ENCODE measurements around the gene PRDM13. TPM values are rescaled to one million over a fixed set of nuclear protein-coding genes. Genes with fewer than 3 reads are reported as not detected.

The PRDM13 gene
- polyA plus RNA-seq, 2 of the 4 experiments (the other 2 are of a cell fraction): 0.41 to 0.74 TPM

- Histone ChIP-seq H3K9me3 (no peaks in the 10 kb centered on the region), H3K4me2 (no peak overlapping the region), H3K4me3 (no peak overlapping the region), H3K27ac (no peak overlapping the region), H3K4me1 (no peaks in the 10 kb centered on the region)
- DNase-seq (ENCODE audit: low read depth in 1 of 2, low spot score in 1 of 2): no peak
- TF ChIP-seq RARB (CRISPR knock-in tag; IDR thresholded peaks at IDR 0.05): no peak
- no peak for TF ChIP-seq CHD4 (IDR thresholded peaks at IDR 0.05; ENCODE audit: borderline replicate concordance)
- TF ChIP-seq TP53 (CRISPR knock-in tag; IDR thresholded peaks at IDR 0.05): no peak
- no peak for TF ChIP-seq EHMT2 (IDR thresholded peaks at IDR 0.05; ENCODE audit: low read depth)
- TF ChIP-seq KDM1A (IDR thresholded peaks at IDR 0.05; ENCODE audit: low read depth): no peak
- TF ChIP-seq NFE2L2 (conservative IDR thresholded peaks at IDR 0.05; ENCODE audit: low read length): no peak
- no peak for TF ChIP-seq RNF2 (IDR thresholded peaks at IDR 0.05; ENCODE audit: borderline replicate concordance, low read depth)
- no peak for TF ChIP-seq HOXB13 (CRISPR knock-in tag; IDR thresholded peaks at IDR 0.05; ENCODE audit: low read depth)
- TF ChIP-seq HDAC2 (IDR thresholded peaks at IDR 0.05): no peak
- no peak for TF ChIP-seq MAX (IDR thresholded peaks at IDR 0.05)
- no peak for TF ChIP-seq HOXA7 (CRISPR knock-in tag; IDR thresholded peaks at IDR 0.05)
- TF ChIP-seq KDM5A (IDR thresholded peaks at IDR 0.05): no peak
- no peak for TF ChIP-seq GATA3 (IDR thresholded peaks at IDR 0.05; ENCODE audit: borderline replicate concordance)
- no peak for TF ChIP-seq REST (IDR thresholded peaks at IDR 0.05)
- no peak for FAIRE-seq
- ChIA-PET CTCF (interaction anchor here (1.2 to 2.1 kb wide), 2 partner anchors 11 to 19 kb away, joined by 3 to 7 read pairs; no protein-coding TSS in a partner anchor), POLR2A (no interaction called here)
- WGBS (ENCODE audit: missing lambda C conversion rate): 78% methylated on average over 33 of the region's 34 CpGs
- no peak for ATAC-seq
Observed at GRCh38 chr6:99607416-99608036, 893 bp downstream of the PRDM13 start.

GRCh38 chr6:99608059-99608885, 1.6 kb downstream of the PRDM13 start:
- WGBS (ENCODE audit: missing lambda C conversion rate): 72% methylated on average over 23 of the region's 29 CpGs
- POLR2A ChIA-PET: no interaction called here
- TF ChIP-seq ELK1 (IDR thresholded peaks at IDR 0.05; ENCODE audit: low read depth, low read length) (no peak), KDM1A (IDR thresholded peaks at IDR 0.05; ENCODE audit: low read depth) (no peak), CBX8 (IDR thresholded peaks at IDR 0.05) (no peak), ZFP36 (IDR thresholded peaks at IDR 0.05; ENCODE audit: borderline replicate concordance, partially characterized antibody) (no peak), USF2 (IDR thresholded peaks at IDR 0.05) (no peak), ZC3H11A (IDR thresholded peaks at IDR 0.05) (no peak), HDAC2 (IDR thresholded peaks at IDR 0.05) (no peak), RARB (CRISPR knock-in tag; IDR thresholded peaks at IDR 0.05) (no peak), HMGXB4 (CRISPR knock-in tag; IDR thresholded peaks at IDR 0.05; ENCODE audit: borderline replicate concordance) (no peak), HEYL (CRISPR knock-in tag; IDR thresholded peaks at IDR 0.05) (no peak), FOSL2 (IDR thresholded peaks at IDR 0.05) (no peak), FOSL2 (CRISPR knock-in tag; IDR thresholded peaks at IDR 0.05) (no peak), EHMT2 (IDR thresholded peaks at IDR 0.05; ENCODE audit: low read depth) (no peak)
- DNase-seq (ENCODE audit: low read depth in 1 of 2, low spot score in 1 of 2) (no peak), FAIRE-seq (no peak), ATAC-seq (no peak)
- H3K4me1 ChIP-seq: no peaks in the 10 kb centered on the region
- CTCF ChIA-PET: interaction anchor here (1.2 to 2.1 kb wide), 2 partner anchors 10 to 20 kb away, joined by 3 to 7 read pairs; no protein-coding TSS in a partner anchor
- H3K9me3 ChIP-seq: no peaks in the 10 kb centered on the region
- H3K4me2 ChIP-seq: no peak overlapping the region
- H3K4me3 ChIP-seq: no peak overlapping the region
- no peak overlapping the region for H3K27ac ChIP-seq

Measured in A549 (cell line).